ENCODE measurements around the gene SIRT5. TPM values are rescaled to one million over a fixed set of nuclear protein-coding genes. Genes with fewer than 3 reads are reported as not detected.

Gene SIRT5
- total and polyA plus RNA-seq, 2 experiments from 2014 or later: 9.8 to 13.1 TPM

- peak overlapping the region; percentile 28; the same call in 1 of the 2 replicates for H2AFZ ChIP-seq
- ATAC-seq: no peak
These were observed 35.8 kb upstream of the SIRT5 start for GRCh38 chr6:13538600-13538999.

More at GRCh38 chr6:13538600-13538999, 35.8 kb upstream of the SIRT5 start:
- no peak overlapping the region for H3K27ac Mint-ChIP-seq
- Histone ChIP-seq H3F3A (replicated peaks; ENCODE audit: low read depth) (no peaks in the 10 kb centered on the region), H4K20me1 (replicated peaks; ENCODE audit: insufficient read depth) (no peaks in the 10 kb centered on the region; the same call in 1 of the 2 replicates), H3K27ac (ENCODE audit: low read depth) (no peak overlapping the region), H3K9me2 (ENCODE audit: insufficient read depth) (no peaks in the 10 kb centered on the region), H3K79me2 (replicated peaks; ENCODE audit: insufficient read depth) (no peaks in the 10 kb centered on the region), H3K36me3 (ENCODE audit: insufficient read depth) (no peaks in the 10 kb centered on the region), H3K4me1 (ENCODE audit: insufficient read depth) (peaks cover 23% of the 10 kb centered on the region), H3K4me2 (no peak overlapping the region), H3K27me3 (ENCODE audit: insufficient read depth) (no peaks in the 10 kb centered on the region), H3K4me3 (no peak overlapping the region)
- H3K9me3 Mint-ChIP-seq: no peaks in the 10 kb centered on the region
- peaks cover 1% of the 10 kb centered on the region for H3K27me3 Mint-ChIP-seq (ENCODE audit: insufficient read depth, low read depth, poor library complexity)
- TF ChIP-seq ZNF114 (CRISPR knock-in tag; IDR thresholded peaks at IDR 0.05) (no peak), ZNF331 (CRISPR knock-in tag; IDR thresholded peaks at IDR 0.05; ENCODE audit: low read depth) (no peak), NANOG (IDR thresholded peaks at IDR 0.05; ENCODE audit: borderline replicate concordance) (no peak), EZH2phosphoT487 (IDR thresholded peaks at IDR 0.05; ENCODE audit: unreplicated experiment) (no peak), POLR2AphosphoS5 (IDR thresholded peaks at IDR 0.05; ENCODE audit: low read depth) (no peak), CREB1 (CRISPR knock-in tag; IDR thresholded peaks at IDR 0.05; ENCODE audit: low read depth) (no peak), REST (IDR thresholded peaks at IDR 0.05; ENCODE audit: unreplicated experiment) (no peak), STAT1 (IDR thresholded peaks at IDR 0.05; ENCODE audit: unreplicated experiment) (no peak), JUNB (IDR thresholded peaks at IDR 0.05; ENCODE audit: unreplicated experiment) (no peak), EZH2 (IDR thresholded peaks at IDR 0.05; ENCODE audit: low read depth, unreplicated experiment) (no peak), ZNF462 (CRISPR knock-in tag; IDR thresholded peaks at IDR 0.05) (no peak)
- TF ChIP-seq, protein P1, sequence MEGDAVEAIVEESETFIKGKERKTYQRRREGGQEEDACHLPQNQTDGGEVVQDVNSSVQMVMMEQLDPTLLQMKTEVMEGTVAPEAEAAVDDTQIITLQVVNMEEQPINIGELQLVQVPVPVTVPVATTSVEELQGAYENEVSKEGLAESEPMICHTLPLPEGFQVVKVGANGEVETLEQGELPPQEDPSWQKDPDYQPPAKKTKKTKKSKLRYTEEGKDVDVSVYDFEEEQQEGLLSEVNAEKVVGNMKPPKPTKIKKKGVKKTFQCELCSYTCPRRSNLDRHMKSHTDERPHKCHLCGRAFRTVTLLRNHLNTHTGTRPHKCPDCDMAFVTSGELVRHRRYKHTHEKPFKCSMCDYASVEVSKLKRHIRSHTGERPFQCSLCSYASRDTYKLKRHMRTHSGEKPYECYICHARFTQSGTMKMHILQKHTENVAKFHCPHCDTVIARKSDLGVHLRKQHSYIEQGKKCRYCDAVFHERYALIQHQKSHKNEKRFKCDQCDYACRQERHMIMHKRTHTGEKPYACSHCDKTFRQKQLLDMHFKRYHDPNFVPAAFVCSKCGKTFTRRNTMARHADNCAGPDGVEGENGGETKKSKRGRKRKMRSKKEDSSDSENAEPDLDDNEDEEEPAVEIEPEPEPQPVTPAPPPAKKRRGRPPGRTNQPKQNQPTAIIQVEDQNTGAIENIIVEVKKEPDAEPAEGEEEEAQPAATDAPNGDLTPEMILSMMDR (conservative IDR thresholded peaks at IDR 0.05; ENCODE audit: low read depth in 2 of 2): no peak
- TF ChIP-seq, protein P2, sequence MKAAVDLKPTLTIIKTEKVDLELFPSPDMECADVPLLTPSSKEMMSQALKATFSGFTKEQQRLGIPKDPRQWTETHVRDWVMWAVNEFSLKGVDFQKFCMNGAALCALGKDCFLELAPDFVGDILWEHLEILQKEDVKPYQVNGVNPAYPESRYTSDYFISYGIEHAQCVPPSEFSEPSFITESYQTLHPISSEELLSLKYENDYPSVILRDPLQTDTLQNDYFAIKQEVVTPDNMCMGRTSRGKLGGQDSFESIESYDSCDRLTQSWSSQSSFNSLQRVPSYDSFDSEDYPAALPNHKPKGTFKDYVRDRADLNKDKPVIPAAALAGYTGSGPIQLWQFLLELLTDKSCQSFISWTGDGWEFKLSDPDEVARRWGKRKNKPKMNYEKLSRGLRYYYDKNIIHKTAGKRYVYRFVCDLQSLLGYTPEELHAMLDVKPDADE (IDR thresholded peaks at IDR 0.05): no peak
- no peaks in the 10 kb centered on the region for H3K36me3 Mint-ChIP-seq (ENCODE audit: low read depth)
- peaks cover 23% of the 10 kb centered on the region for H3K4me1 Mint-ChIP-seq
- H3K4me3 Mint-ChIP-seq: no peak overlapping the region
- no peak for DNase-seq (ENCODE audit: low spot score)

Data from GM23338 (cell line).